NCI-H2227 (cell line): ENCODE data around the gene SLC13A4.
"Not testable (repeated sequence)": the region's sequence is repeated elsewhere in the genome, so short reads cannot be mapped to it uniquely, and the experiment has no call there.

Experiments used
- DNase-seq: peaks from one replicate; lab custom pipeline; 2025; ENCODE audit not compliant: unreplicated experiment; lab: John Stamatoyannopoulos, UW

SLC13A4 gene

GRCh38 chr7:135753616-135754413 lies 25.8 kb upstream of the SLC13A4 start:
- DNase-seq = no peak

GRCh38 chr7:135748770-135749169 lies 20.8 kb upstream of the SLC13A4 start, which contains the start of gene FAM180A:
Gene FAM180A, minus strand, starts transcription at chr7:135748813. Its CDS starts 233 bp downstream, at chr7:135748580.
- no peak for DNase-seq

- no peak for DNase-seq
Measured at GRCh38 chr7:135747366-135747765, 19.4 kb upstream of the SLC13A4 start.

- DNase-seq = no peak
Measured at GRCh38 chr7:135745703-135746312, 17.8 kb upstream of the SLC13A4 start.

- DNase-seq = no peak
Measured at GRCh38 chr7:135744938-135745702, 17.1 kb upstream of the SLC13A4 start.

GRCh38 chr7:135743907-135744731 lies 16.1 kb upstream of the SLC13A4 start:
- no peak for DNase-seq

- no peak for DNase-seq
Measured at GRCh38 chr7:135742371-135742770, 14.4 kb upstream of the SLC13A4 start.

- no peak for DNase-seq
Measured at GRCh38 chr7:135741905-135742304, 13.9 kb upstream of the SLC13A4 start.

- DNase-seq = no peak
Measured at GRCh38 chr7:135740889-135741288, 12.9 kb upstream of the SLC13A4 start.

GRCh38 chr7:135737306-135737647 lies 9.3 kb upstream of the SLC13A4 start:
- not testable (repeated sequence) for DNase-seq

GRCh38 chr7:135736586-135737305 lies 8.8 kb upstream of the SLC13A4 start:
- no peak for DNase-seq

GRCh38 chr7:135734343-135734689 lies 6.3 kb upstream of the SLC13A4 start:
- no peak for DNase-seq

- no peak for DNase-seq
Measured at GRCh38 chr7:135733603-135734342, 5.8 kb upstream of the SLC13A4 start.

GRCh38 chr7:135731131-135731530 lies 3.1 kb upstream of the SLC13A4 start:
- no peak for DNase-seq

GRCh38 chr7:135729230-135729629 lies 1.2 kb upstream of the SLC13A4 start:
- DNase-seq = no peak

- no peak for DNase-seq
Measured at GRCh38 chr7:135726911-135727673, 894 bp downstream of the SLC13A4 start.

GRCh38 chr7:135726276-135726788 lies 1.7 kb downstream of the SLC13A4 start:
- DNase-seq = no peak

GRCh38 chr7:135723411-135723810 lies 4.6 kb downstream of the SLC13A4 start:
- no peak for DNase-seq
